Ishikawa (cell line): ENCODE measurements around the gene CFAP57.

ENCODE experiments used
- CEBPB ChIP-seq: IDR thresholded peaks from 2 replicates; pipeline ENCODE4 v1.6.1; 2012
- CREB1 ChIP-seq: IDR thresholded peaks from 2 replicates; pipeline ENCODE4 v1.6.1; 2012; ENCODE audit warnings: low read depth
- EGR1 ChIP-seq: IDR thresholded peaks from 2 replicates; pipeline ENCODE4 v1.6.1; 2012
- EP300 ChIP-seq: IDR thresholded peaks from 2 replicates; pipeline ENCODE4 v1.6.1; 2012; ENCODE audit warnings: borderline replicate concordance
- FOXM1 ChIP-seq: IDR thresholded peaks from 2 replicates; pipeline ENCODE4 v1.6.1; 2012; ENCODE audit warnings: low read depth, borderline replicate concordance
- MAX ChIP-seq: IDR thresholded peaks from 2 replicates; pipeline ENCODE4 v1.6.1; 2012
- NFIC ChIP-seq: IDR thresholded peaks from 2 replicates; pipeline ENCODE4 v1.6.1; 2012
- RAD21 ChIP-seq: IDR thresholded peaks from 2 replicates; pipeline ENCODE4 v1.6.1; 2012; ENCODE audit warnings: low read depth
- REST ChIP-seq: IDR thresholded peaks from 2 replicates; pipeline ENCODE4 v1.6.1; 2012; ENCODE audit warnings: low read depth, mild to moderate bottlenecking
- TAF1 ChIP-seq: IDR thresholded peaks from 2 replicates; pipeline ENCODE4 v1.6.1; 2012; ENCODE audit warnings: low read depth, mild to moderate bottlenecking
- TEAD4 ChIP-seq: IDR thresholded peaks from 2 replicates; pipeline ENCODE4 v1.6.1; 2012
- USF1 ChIP-seq: IDR thresholded peaks from 2 replicates; pipeline ENCODE4 v1.6.1; 2012
- ZBTB7A ChIP-seq: IDR thresholded peaks from 2 replicates; pipeline ENCODE4 v1.6.1; 2012; ENCODE audit warnings: low read depth

- TF ChIP-seq EGR1: no peak
- TF ChIP-seq CEBPB: no peak
- TF ChIP-seq CREB1: no peak
- TF ChIP-seq EP300: no peak
- TF ChIP-seq TAF1: no peak
- no peak for TF ChIP-seq TEAD4
- TF ChIP-seq MAX: no peak
- no peak for TF ChIP-seq REST
- TF ChIP-seq FOXM1: no peak
- no peak for TF ChIP-seq NFIC
- no peak for TF ChIP-seq RAD21
- TF ChIP-seq ZBTB7A: no peak
- TF ChIP-seq USF1: no peak
These were observed 6.4 kb upstream of the CFAP57 start for GRCh38 chr1:43165765-43166164.
